Aorta (tissue), 5 donors: ENCODE data around the gene PHF1. TPM values are rescaled to one million over a fixed set of nuclear protein-coding genes. Genes with fewer than 3 reads are reported as not detected.
"Not testable (repeated sequence)": the region's sequence is repeated elsewhere in the genome, so short reads cannot be mapped to it uniquely, and the experiment has no call there.

Experiments
- ATAC-seq: fragments of 200-7000 bp; cut with Tn5 transposase; one replicate; pipeline ENCODE4 v1.9.1; 2022; ENCODE audit warnings: moderate library complexity; ENCODE audit not compliant: low FRiP score
- DNase-seq, 2 donors: peaks; one replicate each; pipeline ENCODE4 v3.0.0-alpha.2; 2020
- H3K27ac ChIP-seq, 2 donors: one replicate each; pipeline ENCODE4 v1.5.1; 2013; ENCODE audit warnings: low read length in 2 of 2, mild to moderate bottlenecking in 2 of 2, moderate library complexity in 2 of 2, control low read depth in 1 of 2, inconsistent platforms in 1 of 2, low read depth in 1 of 2
- H3K27me3 ChIP-seq, 2 donors: one replicate each; pipeline ENCODE4 v1.6.1; 2013; ENCODE audit warnings: control low read depth in 1 of 2, low read length in 1 of 2, mild to moderate bottlenecking in 1 of 2, moderate library complexity in 1 of 2; ENCODE audit not compliant: insufficient read depth in 2 of 2, control insufficient read depth in 1 of 2
- H3K36me3 ChIP-seq, 2 donors: one replicate each; pipeline ENCODE4 v1.6.1; 2013; ENCODE audit warnings: control low read depth in 1 of 2, low read length in 1 of 2, mild to moderate bottlenecking in 1 of 2; ENCODE audit not compliant: insufficient read depth in 2 of 2, control insufficient read depth in 1 of 2
- H3K4me1 ChIP-seq, 2 donors: one replicate each; pipeline ENCODE4 v1.6.1; 2013; ENCODE audit warnings: low read length in 2 of 2, control low read depth in 1 of 2, mild to moderate bottlenecking in 1 of 2, moderate library complexity in 1 of 2; ENCODE audit not compliant: insufficient read depth in 2 of 2, control insufficient read depth in 1 of 2
- H3K4me3 ChIP-seq, 2 donors: one replicate each; pipeline ENCODE4 v1.5.1; 2013; ENCODE audit warnings: low read length in 2 of 2, control low read depth in 1 of 2, mild to moderate bottlenecking in 1 of 2
- H3K9me3 ChIP-seq: one replicate; pipeline ENCODE4 v1.6.1; 2013; ENCODE audit warnings: mild to moderate bottlenecking, low read length; ENCODE audit not compliant: control insufficient read depth
- WGBS, 2 donors: extraction: QIAGEN DNeasy Blood & Tissue Kit; methylation state at CpG; one replicate each; pipeline ENCODE4 v1.1.7; 2013; 5-methylcytosine and 5-hydroxymethylcytosine counted together
- intact Hi-C, 2 donors: fragments of 100-400 bp; cut with DNase I; formaldehyde crosslinking; loops; one replicate each; pipeline versions ENCODE4 v1.14.2 to v1.15.0; 2022
- polyA plus RNA-seq, 2 donors: library from polyadenylated mRNA; stranded (reverse); fragments of 200-250 nt; gene quantifications; one replicate each; pipeline ENCODE4 v1.2.3, GENCODE V29; 2013
- total RNA-seq, 2 donors: library from RNA; stranded (reverse); fragmentation: NEBNext Ultra II Directional; extraction: Animal tissue kit (Norgen Biotek cat#: 25700); gene quantifications; one replicate each; pipeline ENCODE4 v1.2.1, GENCODE V29; 2021
- donor health status: healthy with polysubstance abuse.
- donor health status: Bipolar disorder and iron deficiency.
- donor health status: DM: no; HTN: no; CAD: no.
- donor health status: DM: no; HTN: no; CAD: no.
- donor health status: DM: yes; HTN: yes; CAD: no.

PHF1 gene
- total and polyA plus RNA-seq, 4 donors = 49.8 to 218 (median 89.6) TPM

- ATAC-seq (no peak), DNase-seq (no peak)
- no peaks in the 10 kb centered on the region for H3K36me3 ChIP-seq
- no peaks in the 10 kb centered on the region for H3K27me3 ChIP-seq
- H3K4me3 ChIP-seq = no peak overlapping the region
- intact Hi-C loops = loop anchor here in 1 of 2 donors (2.0 kb wide), 1 partner anchor 37 kb away; no protein-coding TSS in a partner anchor
- H3K27ac ChIP-seq = no peak overlapping the region
- no peaks in the 10 kb centered on the region for H3K4me1 ChIP-seq
- H3K9me3 ChIP-seq = no peaks in the 10 kb centered on the region
- WGBS, 2 donors = 90 to 96% methylated on average over 2 of the region's 2 CpGs
Measured at GRCh38 chr6:33390173-33390572, 20.6 kb upstream of the PHF1 start.

- Histone ChIP-seq H3K4me3 (no peak overlapping the region), H3K9me3 (no peaks in the 10 kb centered on the region), H3K27me3 (no peaks in the 10 kb centered on the region), H3K27ac (peak overlapping the region in 1 of 2 donors; percentile 79), H3K36me3 (no peaks in the 10 kb centered on the region), H3K4me1 (no peaks in the 10 kb centered on the region)
- WGBS, 2 donors = 74 to 81% methylated on average over 9 of the region's 9 CpGs
- ATAC-seq = no peak
- intact Hi-C loops = loop anchor here (1.0 to 2.0 kb wide), 3 partner anchors 19 to 36 kb away; no protein-coding TSS in a partner anchor
- DNase-seq = no peak
Measured at GRCh38 chr6:33390767-33391277, 20.0 kb upstream of the PHF1 start.

GRCh38 chr6:33391278-33391921, 19.4 kb upstream of the PHF1 start, which contains the start of gene KIFC1:
Gene KIFC1, plus strand, starts transcription at chr6:33391823. Its CDS starts 163 bp downstream, at chr6:33391986.
- Histone ChIP-seq H3K4me1 (no peaks in the 10 kb centered on the region), H3K27me3 (no peaks in the 10 kb centered on the region), H3K4me3 (no peak within 1 kb of the TSS), H3K27ac (peak within 1 kb of the TSS in 1 of 2 donors; percentile 79), H3K36me3 (no peaks in the 10 kb centered on the region), H3K9me3 (no peaks in the 10 kb centered on the region)
- intact Hi-C loops = loop anchor here (1.0 to 2.0 kb wide), 3 partner anchors 19 to 35 kb away; no protein-coding TSS in a partner anchor
- WGBS, 2 donors = 0% methylated on average over 57 to 67 of the region's 67 CpGs
- ATAC-seq (peak; percentile 99), DNase-seq (peak; percentile 100)

GRCh38 chr6:33391922-33392594, 18.8 kb upstream of the PHF1 start:
- Histone ChIP-seq H3K36me3 (no peaks in the 10 kb centered on the region), H3K27me3 (no peaks in the 10 kb centered on the region), H3K27ac (no peak overlapping the region), H3K4me1 (no peaks in the 10 kb centered on the region), H3K4me3 (no peak overlapping the region), H3K9me3 (no peaks in the 10 kb centered on the region)
- DNase-seq = no peak
- intact Hi-C loops = loop anchor here (1.0 to 2.0 kb wide), 3 partner anchors 18 to 35 kb away; no protein-coding TSS in a partner anchor
- 0% methylated on average over 31 of the region's 31 CpGs for WGBS, 2 donors
- no peak for ATAC-seq

GRCh38 chr6:33392595-33392948, 18.2 kb upstream of the PHF1 start:
- ATAC-seq (no peak), DNase-seq (no peak)
- Histone ChIP-seq H3K27me3 (no peaks in the 10 kb centered on the region), H3K4me3 (no peak overlapping the region), H3K9me3 (no peaks in the 10 kb centered on the region), H3K36me3 (no peaks in the 10 kb centered on the region), H3K27ac (no peak overlapping the region), H3K4me1 (no peaks in the 10 kb centered on the region)
- intact Hi-C loops = no loop called here
- WGBS, 2 donors = 38 to 46% methylated on average over 5 of the region's 5 CpGs

- 59% methylated on average over 3 of the region's 3 CpGs for WGBS, 2 donors
- Histone ChIP-seq H3K4me1 (no peaks in the 10 kb centered on the region), H3K27me3 (no peaks in the 10 kb centered on the region), H3K27ac (no peak overlapping the region), H3K36me3 (no peaks in the 10 kb centered on the region), H3K9me3 (no peaks in the 10 kb centered on the region), H3K4me3 (no peak overlapping the region)
- DNase-seq = no peak
- intact Hi-C loops = no loop called here
- ATAC-seq = no peak
Measured at GRCh38 chr6:33392979-33393378, 17.8 kb upstream of the PHF1 start.

- H3K36me3 ChIP-seq = no peaks in the 10 kb centered on the region
- H3K27ac ChIP-seq = no peak overlapping the region
- intact Hi-C loops = no loop called here
- ATAC-seq (no peak), DNase-seq (no peak)
- 79 to 87% methylated on average over 1 of the region's 1 CpG for WGBS, 2 donors
- H3K4me1 ChIP-seq = no peaks in the 10 kb centered on the region
- H3K9me3 ChIP-seq = no peaks in the 10 kb centered on the region
- H3K4me3 ChIP-seq = no peak overlapping the region
- H3K27me3 ChIP-seq = no peaks in the 10 kb centered on the region
Measured at GRCh38 chr6:33397541-33397940, 13.3 kb upstream of the PHF1 start.

GRCh38 chr6:33398601-33399000, 12.2 kb upstream of the PHF1 start:
- 95 to 97% methylated on average over 3 of the region's 3 CpGs for WGBS, 2 donors
- intact Hi-C loops, DNase-seq, H3K27ac ChIP-seq, H3K36me3 ChIP-seq, H3K27me3 ChIP-seq, ATAC-seq, H3K4me1 ChIP-seq, H3K9me3 ChIP-seq, H3K4me3 ChIP-seq: not testable (repeated sequence)
